ENCODE measurements around the gene SCNN1G. TPM values are rescaled to one million over a fixed set of nuclear protein-coding genes. Genes with fewer than 3 reads are reported as not detected.

SCNN1G gene
- total and polyA plus RNA-seq, 2 experiments from 2014 or later = not detected

DNA sequence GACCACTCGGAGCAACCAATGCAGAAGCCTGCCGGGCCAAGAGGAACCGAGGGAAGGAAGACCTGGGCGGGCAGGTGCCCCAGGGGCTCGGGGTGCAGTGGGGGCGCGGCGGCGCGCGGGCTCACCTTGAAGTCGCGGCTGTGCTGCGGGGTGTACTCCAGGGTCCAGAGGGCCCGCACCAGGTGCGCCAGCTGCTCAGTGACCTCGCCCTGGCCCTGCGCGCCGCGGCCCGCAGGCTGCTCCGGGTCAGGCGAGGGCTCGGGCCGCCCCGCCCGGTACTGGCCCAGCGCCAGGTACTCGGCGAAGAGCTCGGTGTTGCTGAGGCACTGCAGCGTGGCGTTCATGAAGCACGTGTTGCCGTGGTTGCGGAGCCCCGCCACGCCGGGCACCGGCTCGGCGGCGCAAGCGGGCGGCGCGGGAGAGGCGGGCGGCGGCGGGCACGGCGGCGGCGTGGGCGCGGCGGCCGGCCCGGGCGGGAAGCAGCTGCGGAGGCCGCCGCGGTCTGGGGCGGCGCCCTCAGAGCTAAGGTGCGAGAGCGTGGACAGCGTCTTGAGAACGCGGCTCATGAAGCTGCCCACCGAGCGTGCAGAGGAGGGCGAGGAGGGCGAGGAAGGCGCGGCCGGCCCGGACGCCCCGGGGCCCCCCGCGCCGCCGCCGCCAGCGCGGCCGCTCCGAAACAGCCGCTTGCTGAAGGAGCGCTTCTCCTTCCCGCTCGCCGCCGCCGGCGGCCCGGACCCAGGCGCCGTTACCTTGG lies 33.9 kb upstream of the SCNN1G start:
- Histone ChIP-seq H4K20me1 (ENCODE audit: insufficient read depth) (no peaks in the 10 kb centered on the region), H3K27me3 (replicated peaks; ENCODE audit: insufficient read depth) (no peaks in the 10 kb centered on the region), H3K9me3 (ENCODE audit: low read depth) (no peaks in the 10 kb centered on the region), H3K4me3 (peak overlapping the region; percentile 84), H3K4me2 (ENCODE audit: unreplicated experiment) (peak overlapping the region; percentile 94), H2AFZ (peak overlapping the region; percentile 81), H3F3A (ENCODE audit: insufficient read depth) (0 out of 2 replicates have a peak, but pooled peaks cover 5% of the 10 kb centered on the region), H3K27ac (peak overlapping the region; percentile 44; the same call in 1 of the 2 replicates), H3K9me2 (ENCODE audit: insufficient read depth) (no peaks in the 10 kb centered on the region), H3K4me1 (ENCODE audit: insufficient read depth) (peaks cover 18% of the 10 kb centered on the region), H3K36me3 (ENCODE audit: low read depth) (no peaks in the 10 kb centered on the region), H3K79me2 (ENCODE audit: insufficient read depth) (peaks cover 47% of the 10 kb centered on the region), H3K9ac (peak overlapping the region; percentile 78)
- in situ Hi-C loops (cut with MboI) = no loop called here
- peak; percentile 69 for DNase-seq
- 1 to 2% methylated on average over 54 to 92 of the region's 103 CpGs for WGBS, 2 experiments (ENCODE audit: low coverage in 1 of 2, low lambda C conversion rate in 2 of 2, missing lambda C conversion rate in 2 of 2)
- no peak for TF ChIP-seq EZH2 (IDR thresholded peaks at IDR 0.05; ENCODE audit: insufficient read depth, poor library complexity, severe bottlenecking)
- no peak for TF ChIP-seq EZH2phosphoT487 (IDR thresholded peaks at IDR 0.05; ENCODE audit: insufficient read depth, low read depth)

DNA sequence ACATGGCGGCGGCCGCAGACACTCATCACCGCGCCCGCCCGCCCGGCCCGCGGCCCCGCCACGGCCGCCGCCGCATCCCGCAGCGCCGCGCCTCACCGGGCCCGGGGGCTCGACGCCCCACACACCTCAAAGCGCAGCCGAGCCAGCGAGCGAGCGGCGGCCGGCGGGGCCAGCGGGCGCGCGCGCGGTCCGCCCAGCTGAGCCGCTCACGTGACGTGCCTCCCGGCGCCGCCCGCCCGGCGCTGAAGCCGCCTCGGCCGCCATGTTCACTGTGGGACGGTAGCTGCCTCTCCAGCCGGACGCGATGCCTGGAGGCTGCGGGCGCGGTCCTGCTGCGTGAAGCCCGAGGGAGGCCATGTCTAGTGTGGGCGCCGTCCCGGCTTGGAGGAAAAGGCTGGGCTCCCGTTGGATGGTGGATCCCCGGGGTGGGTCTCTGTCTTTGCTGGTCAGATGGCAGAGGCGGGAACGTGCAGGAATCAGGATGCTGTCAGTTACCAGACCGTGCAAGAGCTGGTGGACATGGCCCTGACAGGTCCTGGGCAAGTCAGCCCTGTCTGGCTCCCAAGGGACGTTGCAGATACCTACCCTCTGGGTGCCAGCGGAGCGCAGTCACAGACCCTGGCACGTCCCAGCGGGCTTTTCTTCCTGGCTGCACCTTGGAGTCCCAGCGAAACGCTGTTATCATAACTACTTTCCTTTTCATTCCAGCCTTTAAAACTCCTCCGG lies 33.1 kb upstream of the SCNN1G start, which contains the start of gene USP31:
TSS of gene USP31 (minus strand) at position 186 of the 726 bp plus-strand sequence. CDS start at position 4, 182 bp downstream.
- H3K9ac ChIP-seq = peak within 1 kb of the TSS; percentile 78
- H3K27me3 ChIP-seq (replicated peaks; ENCODE audit: insufficient read depth) = no peaks in the 10 kb centered on the region
- WGBS, 2 experiments (ENCODE audit: low coverage in 1 of 2, low lambda C conversion rate in 2 of 2, missing lambda C conversion rate in 2 of 2) = 7 to 9% methylated on average over 54 to 63 of the region's 75 CpGs
- peak within 1 kb of the TSS; percentile 94 for H3K4me2 ChIP-seq (ENCODE audit: unreplicated experiment)
- TF ChIP-seq EZH2 (IDR thresholded peaks at IDR 0.05; ENCODE audit: insufficient read depth, poor library complexity, severe bottlenecking) = no peak
- peak; percentile 99 for DNase-seq
- 0 out of 2 replicates have a peak, but pooled peaks cover 5% of the 10 kb centered on the region for H3F3A ChIP-seq (ENCODE audit: insufficient read depth)
- peak within 1 kb of the TSS; percentile 44; the same call in 1 of the 2 replicates for H3K27ac ChIP-seq
- H3K4me3 ChIP-seq = peak within 1 kb of the TSS; percentile 84
- H2AFZ ChIP-seq = peak within 1 kb of the TSS; percentile 89
- H3K79me2 ChIP-seq (ENCODE audit: insufficient read depth) = peaks cover 39% of the 10 kb centered on the region
- no peaks in the 10 kb centered on the region for H4K20me1 ChIP-seq (ENCODE audit: insufficient read depth)
- H3K9me2 ChIP-seq (ENCODE audit: insufficient read depth) = no peaks in the 10 kb centered on the region
- H3K4me1 ChIP-seq (ENCODE audit: insufficient read depth) = peaks cover 18% of the 10 kb centered on the region
- in situ Hi-C loops (cut with MboI) = no loop called here
- no peaks in the 10 kb centered on the region for H3K9me3 ChIP-seq (ENCODE audit: low read depth)
- H3K36me3 ChIP-seq (ENCODE audit: low read depth) = no peaks in the 10 kb centered on the region

DNA sequence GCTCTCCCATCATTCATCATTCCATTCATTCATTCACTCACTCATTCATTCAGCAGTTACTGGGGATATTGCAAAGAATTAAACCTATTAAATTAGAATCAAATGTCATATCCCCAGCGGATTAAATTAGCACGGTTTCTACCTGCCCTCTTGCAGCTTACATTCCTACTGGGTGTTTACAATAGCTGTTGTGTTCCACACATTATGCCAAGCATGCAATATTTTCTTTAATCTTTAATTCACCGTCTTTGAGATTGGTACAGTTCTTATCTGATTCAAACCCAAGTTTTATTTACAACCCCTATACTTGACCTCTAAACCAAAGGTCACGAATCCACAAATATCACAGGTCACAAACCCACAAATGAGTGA lies 32.6 kb upstream of the SCNN1G start:
- H3K79me2 ChIP-seq (ENCODE audit: insufficient read depth) = peaks cover 34% of the 10 kb centered on the region
- no peaks in the 10 kb centered on the region for H4K20me1 ChIP-seq (ENCODE audit: insufficient read depth)
- H3K27ac ChIP-seq = no peak overlapping the region
- in situ Hi-C loops (cut with MboI) = no loop called here
- no peaks in the 10 kb centered on the region for H3K27me3 ChIP-seq (replicated peaks; ENCODE audit: insufficient read depth)
- H3K4me1 ChIP-seq (ENCODE audit: insufficient read depth) = peaks cover 18% of the 10 kb centered on the region
- WGBS, 2 experiments (ENCODE audit: low coverage in 1 of 2, low lambda C conversion rate in 2 of 2, missing lambda C conversion rate in 2 of 2) = 99% methylated on average over 4 of the region's 4 CpGs
- DNase-seq = no peak
- peak overlapping the region; percentile 89 for H2AFZ ChIP-seq
- H3K9me2 ChIP-seq (ENCODE audit: insufficient read depth) = no peaks in the 10 kb centered on the region
- peak overlapping the region; percentile 84 for H3K4me3 ChIP-seq
- no peaks in the 10 kb centered on the region for H3K9me3 ChIP-seq (ENCODE audit: low read depth)
- no peak for TF ChIP-seq EZH2 (IDR thresholded peaks at IDR 0.05; ENCODE audit: insufficient read depth, poor library complexity, severe bottlenecking)
- no peak overlapping the region for H3K9ac ChIP-seq
- peak overlapping the region; percentile 85 for H3K4me2 ChIP-seq (ENCODE audit: unreplicated experiment)
- 0 out of 2 replicates have a peak, but pooled peaks cover 5% of the 10 kb centered on the region for H3F3A ChIP-seq (ENCODE audit: insufficient read depth)
- H3K36me3 ChIP-seq (ENCODE audit: low read depth) = no peaks in the 10 kb centered on the region

DNA sequence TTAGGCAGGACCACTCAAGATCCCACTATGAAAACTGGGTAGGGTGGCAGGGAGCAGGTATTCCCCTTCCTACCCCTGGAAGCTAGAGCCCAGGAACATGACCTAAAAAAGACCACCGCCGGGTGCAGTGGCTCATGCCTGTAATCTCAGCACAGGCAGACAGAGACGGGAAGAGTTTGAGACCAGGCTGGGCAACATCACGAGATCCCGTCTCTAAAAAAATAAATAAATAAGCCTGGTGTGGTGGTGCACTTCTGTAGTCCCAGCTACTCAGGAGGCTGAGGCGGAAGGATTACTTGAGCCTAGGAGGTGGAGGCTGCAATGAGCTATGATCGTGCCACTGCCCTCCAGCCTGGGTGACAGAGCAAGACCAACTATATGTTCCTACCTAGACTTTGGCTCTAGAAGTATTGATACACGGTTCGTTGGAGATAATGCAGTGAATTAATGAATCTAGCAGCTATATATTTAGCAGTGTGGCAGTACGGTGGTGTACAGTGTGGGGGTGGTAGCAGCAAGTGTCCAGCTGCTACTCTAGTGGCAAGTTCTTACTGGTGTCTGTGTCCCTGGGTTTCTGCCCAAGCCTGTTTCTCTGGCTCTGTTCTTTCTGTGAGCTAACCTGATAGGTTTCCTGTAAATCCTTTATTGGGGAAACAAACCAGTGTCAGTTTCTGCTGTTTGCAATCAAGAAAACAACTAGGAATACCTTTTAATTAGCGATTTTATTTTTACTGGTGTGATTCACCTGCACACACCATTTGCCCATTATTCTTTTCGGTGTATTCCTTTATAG lies 30.0 kb upstream of the SCNN1G start:
- peaks cover 10% of the 10 kb centered on the region for H3K79me2 ChIP-seq (ENCODE audit: insufficient read depth)
- TF ChIP-seq EZH2phosphoT487 (IDR thresholded peaks at IDR 0.05; ENCODE audit: insufficient read depth, low read depth) = no peak
- no peak for TF ChIP-seq EZH2 (IDR thresholded peaks at IDR 0.05; ENCODE audit: insufficient read depth, poor library complexity, severe bottlenecking)
- H2AFZ ChIP-seq = no peak overlapping the region
- H3K4me2 ChIP-seq (ENCODE audit: unreplicated experiment) = no peak overlapping the region
- 77% methylated on average over 12 of the region's 12 CpGs for WGBS, 2 experiments (ENCODE audit: low coverage in 1 of 2, low lambda C conversion rate in 2 of 2, missing lambda C conversion rate in 2 of 2)
- no peak overlapping the region for H3K9ac ChIP-seq
- H3K27ac ChIP-seq = no peak overlapping the region
- DNase-seq = no peak
- in situ Hi-C loops (cut with MboI) = no loop called here
- no peaks in the 10 kb centered on the region for H3K36me3 ChIP-seq (ENCODE audit: low read depth)
- no peaks in the 10 kb centered on the region for H4K20me1 ChIP-seq (ENCODE audit: insufficient read depth)
- H3K4me1 ChIP-seq (ENCODE audit: insufficient read depth) = 0 out of 2 replicates have a peak, but pooled peaks cover 5% of the 10 kb centered on the region
- no peak overlapping the region for H3K4me3 ChIP-seq
- no peaks in the 10 kb centered on the region for H3F3A ChIP-seq (ENCODE audit: insufficient read depth)
- H3K9me2 ChIP-seq (ENCODE audit: insufficient read depth) = no peaks in the 10 kb centered on the region
- H3K27me3 ChIP-seq (replicated peaks; ENCODE audit: insufficient read depth) = no peaks in the 10 kb centered on the region
- no peaks in the 10 kb centered on the region for H3K9me3 ChIP-seq (ENCODE audit: low read depth)

Data from GM23248 (cell line).